Trophoblast cell (in vitro differentiated cells and primary cell): ENCODE data around the gene COMP.

ENCODE experiments used
- DNase-seq, 2 donors: peaks; one replicate each; pipeline ENCODE4 v3.0.0-alpha.2; 2016
- H2AFZ ChIP-seq: 2 replicates; pipeline ENCODE4 v1.6.1; 2013; ENCODE audit warnings: low read length, moderate library complexity, mild to moderate bottlenecking; ENCODE audit not compliant: insufficient read depth, poor library complexity
- H2AK5ac ChIP-seq: 2 replicates; pipeline ENCODE4 v1.6.1; 2013; ENCODE audit warnings: mild to moderate bottlenecking, low read length
- H2BK120ac ChIP-seq: 2 replicates; pipeline ENCODE4 v1.6.1; 2013; ENCODE audit warnings: low read length, mild to moderate bottlenecking, moderate library complexity; ENCODE audit not compliant: insufficient read depth, poor library complexity
- H2BK12ac ChIP-seq: 2 replicates; pipeline ENCODE4 v1.6.1; 2013; ENCODE audit warnings: mild to moderate bottlenecking, low read length, moderate library complexity
- H2BK5ac ChIP-seq: 2 replicates; pipeline ENCODE4 v1.6.1; 2013; ENCODE audit warnings: low read length, low read depth, moderate library complexity, mild to moderate bottlenecking; ENCODE audit not compliant: poor library complexity
- H3K14ac ChIP-seq: 2 replicates; pipeline ENCODE4 v1.6.1; 2013; ENCODE audit warnings: mild to moderate bottlenecking, low read length
- H3K18ac ChIP-seq: 2 replicates; pipeline ENCODE4 v1.6.1; 2013; ENCODE audit warnings: mild to moderate bottlenecking, low read length
- H3K23ac ChIP-seq: 2 replicates; pipeline ENCODE4 v1.6.1; 2013; ENCODE audit warnings: low read length
- H3K27ac ChIP-seq: 2 replicates; pipeline ENCODE4 v1.5.1; 2013; ENCODE audit warnings: low read depth, mild to moderate bottlenecking, inconsistent platforms, low read length, moderate library complexity
- H3K27me3 ChIP-seq: 2 replicates; pipeline ENCODE4 v1.6.1; 2013; ENCODE audit warnings: inconsistent platforms, mild to moderate bottlenecking, low read length, moderate library complexity; ENCODE audit not compliant: insufficient read depth
- H3K36me3 ChIP-seq, 2 experiments: 1 replicate in 1 of 2; 2 replicates in 1 of 2; pipeline ENCODE4 v1.6.1; 2013; ENCODE audit warnings: low read length in 2 of 2, mild to moderate bottlenecking in 2 of 2, moderate library complexity in 1 of 2; ENCODE audit not compliant: insufficient read depth in 2 of 2, control insufficient read depth in 1 of 2
- H3K4ac ChIP-seq: 2 replicates; pipeline ENCODE4 v1.6.1; 2013; ENCODE audit warnings: low read depth, mild to moderate bottlenecking, low read length, moderate library complexity
- H3K4me1 ChIP-seq, 2 experiments: 1 replicate in 1 of 2; 2 replicates in 1 of 2; pipeline ENCODE4 v1.6.1; 2013; ENCODE audit warnings: low read length in 2 of 2, mild to moderate bottlenecking in 2 of 2, moderate library complexity in 1 of 2; ENCODE audit not compliant: insufficient read depth in 2 of 2, control insufficient read depth in 1 of 2
- H3K4me2 ChIP-seq: 2 replicates; pipeline ENCODE4 v1.6.1; 2013; ENCODE audit warnings: inconsistent platforms, mild to moderate bottlenecking, low read length, moderate library complexity
- H3K4me3 ChIP-seq: 2 replicates; pipeline ENCODE4 v1.5.1; 2013; ENCODE audit warnings: mild to moderate bottlenecking, low read depth, low read length, inconsistent platforms
- H3K79me1 ChIP-seq: one replicate; pipeline ENCODE4 v1.6.1; 2013; ENCODE audit warnings: low read length
- H3K79me2 ChIP-seq: 2 replicates; pipeline ENCODE4 v1.6.1; 2013; ENCODE audit warnings: low read length, mild to moderate bottlenecking; ENCODE audit not compliant: control insufficient read depth, insufficient read depth, poor library complexity
- H3K9ac ChIP-seq: 2 replicates; pipeline ENCODE4 v1.6.1; 2013; ENCODE audit warnings: mild to moderate bottlenecking, low read length
- H3K9me3 ChIP-seq: 2 replicates; pipeline ENCODE4 v1.6.1; 2013; ENCODE audit warnings: low read depth, mild to moderate bottlenecking, control low read depth, inconsistent platforms, low read length; ENCODE audit not compliant: insufficient read depth
- H4K12ac ChIP-seq: 2 replicates; pipeline ENCODE4 v1.6.1; 2013; ENCODE audit warnings: low read depth, mild to moderate bottlenecking, low read length, moderate library complexity
- H4K8ac ChIP-seq: 2 replicates; pipeline ENCODE4 v1.6.1; 2013; ENCODE audit warnings: low read depth, mild to moderate bottlenecking, low read length, moderate library complexity
- H4K91ac ChIP-seq: one replicate; pipeline ENCODE4 v1.6.1; 2013; ENCODE audit warnings: low read depth, mild to moderate bottlenecking, low read length, moderate library complexity
- WGBS: extraction: QIAGEN DNeasy Blood & Tissue Kit; methylation state at CpG from one replicate; pipeline ENCODE4 v1.1.7; 2013; ENCODE audit warnings: missing lambda C conversion rate; ENCODE audit not compliant: insufficient read length, insufficient coverage; ENCODE audit errors: extremely low coverage; 5-methylcytosine and 5-hydroxymethylcytosine counted together

COMP gene

DNA sequence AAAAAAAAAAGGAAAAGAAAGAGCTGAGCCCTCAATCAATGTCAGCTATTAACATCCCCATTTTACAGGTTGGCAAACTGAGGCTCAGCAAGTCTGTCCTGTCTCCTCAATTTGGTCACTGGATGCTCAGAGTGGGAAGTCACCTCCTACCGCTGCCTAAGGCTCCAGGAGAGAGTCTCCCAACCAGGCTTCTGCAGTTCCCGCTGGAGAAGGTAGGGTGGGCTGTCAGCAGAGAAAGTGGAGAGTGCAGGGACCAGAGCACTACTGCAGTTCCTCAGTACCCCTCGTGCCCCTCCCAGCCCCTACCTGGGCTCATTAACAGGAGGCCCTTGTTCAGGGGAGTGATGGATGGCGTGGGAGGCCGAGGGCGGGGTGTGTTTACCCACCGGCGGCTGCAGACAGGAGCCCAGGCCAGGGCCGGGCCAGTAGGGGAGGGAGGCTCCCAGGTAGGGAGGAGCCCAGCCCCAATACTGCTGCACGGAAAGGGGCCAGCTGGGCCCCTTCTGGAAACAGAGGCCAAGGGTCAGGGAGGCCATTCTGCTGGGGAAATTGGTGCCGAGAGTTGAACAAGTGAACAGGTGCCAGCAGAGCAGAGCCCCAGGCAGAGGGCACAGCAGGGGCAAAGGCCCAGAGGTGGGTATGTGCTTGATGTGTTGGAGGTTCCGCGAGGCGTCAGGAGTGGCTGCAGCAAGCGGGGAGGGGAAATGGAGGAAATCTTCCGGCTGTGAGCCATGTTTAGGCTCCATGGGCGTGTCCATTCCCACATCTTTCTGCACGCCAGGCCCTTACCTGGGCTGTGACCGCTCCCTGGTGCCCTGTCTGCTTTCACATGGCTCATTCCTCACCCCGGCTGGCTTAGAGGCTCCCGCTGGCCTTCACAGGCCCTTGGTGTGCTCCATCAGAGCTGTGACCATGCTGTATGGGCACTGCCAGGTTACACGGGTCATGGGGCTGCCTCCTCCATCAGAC is 7.6 kb upstream of the COMP start:
- Histone ChIP-seq H3K36me3 (no peaks in the 10 kb centered on the region), H4K12ac (no peak overlapping the region), H3K18ac (no peak overlapping the region), H3K23ac (no peak overlapping the region), H2BK12ac (no peak overlapping the region), H2AFZ (no peak overlapping the region), H3K79me1 (no peaks in the 10 kb centered on the region), H3K14ac (no peak overlapping the region), H3K27ac (no peak overlapping the region), H4K8ac (no peak overlapping the region), H3K9ac (no peak overlapping the region), H3K27me3 (peaks cover 3% of the 10 kb centered on the region), H3K9me3 (peaks cover 7% of the 10 kb centered on the region), H3K4me1 (no peaks in the 10 kb centered on the region), H2BK120ac (no peak overlapping the region), H3K79me2 (no peaks in the 10 kb centered on the region), H4K91ac (no peak overlapping the region), H3K4me3 (no peak overlapping the region), H2AK5ac (no peak overlapping the region), H3K4ac (no peak overlapping the region), H2BK5ac (no peak overlapping the region), H3K4me2 (no peak overlapping the region)
- no peak for DNase-seq
- no CpG with 5 or more reads among the region's 22 CpGs for WGBS

DNA sequence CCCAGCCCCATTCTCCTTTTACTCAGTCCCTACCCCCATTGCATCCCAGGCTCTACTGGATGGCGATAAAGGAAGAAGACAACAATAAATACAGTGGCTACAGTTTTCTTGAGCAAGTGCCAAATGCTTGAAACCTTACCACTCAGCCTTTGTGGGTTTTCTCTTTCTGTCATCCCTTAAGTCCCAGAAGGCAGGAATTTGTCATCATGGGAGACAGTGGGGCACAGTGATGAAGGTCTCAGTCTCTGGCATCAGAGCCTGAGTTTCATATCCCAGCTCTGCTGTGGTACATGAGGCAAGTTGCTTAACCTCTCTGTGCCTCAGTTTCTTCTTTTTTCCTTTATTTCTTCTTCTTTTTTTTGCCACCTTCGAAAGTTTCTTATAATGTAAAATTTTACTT is 5.1 kb upstream of the COMP start:
- Histone ChIP-seq H2AK5ac (no peak overlapping the region), H3K4ac (no peak overlapping the region), H4K8ac (no peak overlapping the region), H4K91ac (no peak overlapping the region), H2BK120ac (no peak overlapping the region), H3K27me3 (peaks cover 15% of the 10 kb centered on the region), H2AFZ (no peak overlapping the region), H3K4me2 (no peak overlapping the region), H3K9ac (no peak overlapping the region), H3K4me3 (no peak overlapping the region), H3K36me3 (no peaks in the 10 kb centered on the region), H3K79me1 (no peaks in the 10 kb centered on the region), H3K27ac (no peak overlapping the region), H2BK5ac (no peak overlapping the region), H3K18ac (no peak overlapping the region), H3K4me1 (no peaks in the 10 kb centered on the region), H2BK12ac (no peak overlapping the region), H3K9me3 (peaks cover 7% of the 10 kb centered on the region), H3K23ac (no peak overlapping the region), H3K79me2 (no peaks in the 10 kb centered on the region), H3K14ac (no peak overlapping the region), H4K12ac (no peak overlapping the region)
- no peak for DNase-seq
- no CpG with 5 or more reads among the region's 2 CpGs for WGBS

GRCh38 chr19:18795540-18795939 is 4.4 kb upstream of the COMP start:
- Histone ChIP-seq H3K36me3 (no peaks in the 10 kb centered on the region), H3K79me1 (no peaks in the 10 kb centered on the region), H3K27me3 (peaks cover 22% of the 10 kb centered on the region), H2AK5ac (no peak overlapping the region), H2AFZ (no peak overlapping the region), H4K12ac (no peak overlapping the region), H3K4me3 (no peak overlapping the region), H3K79me2 (no peaks in the 10 kb centered on the region), H4K8ac (no peak overlapping the region), H3K14ac (no peak overlapping the region), H2BK5ac (no peak overlapping the region), H3K4me2 (no peak overlapping the region), H2BK120ac (no peak overlapping the region), H3K9me3 (peaks cover 3% of the 10 kb centered on the region), H3K27ac (no peak overlapping the region), H4K91ac (no peak overlapping the region), H3K9ac (no peak overlapping the region), H3K18ac (no peak overlapping the region), H3K4ac (no peak overlapping the region), H2BK12ac (no peak overlapping the region), H3K23ac (no peak overlapping the region), H3K4me1 (no peaks in the 10 kb centered on the region)
- no CpG with 5 or more reads among the region's 21 CpGs for WGBS
- DNase-seq, result peak; percentile 57 to 77

DNA sequence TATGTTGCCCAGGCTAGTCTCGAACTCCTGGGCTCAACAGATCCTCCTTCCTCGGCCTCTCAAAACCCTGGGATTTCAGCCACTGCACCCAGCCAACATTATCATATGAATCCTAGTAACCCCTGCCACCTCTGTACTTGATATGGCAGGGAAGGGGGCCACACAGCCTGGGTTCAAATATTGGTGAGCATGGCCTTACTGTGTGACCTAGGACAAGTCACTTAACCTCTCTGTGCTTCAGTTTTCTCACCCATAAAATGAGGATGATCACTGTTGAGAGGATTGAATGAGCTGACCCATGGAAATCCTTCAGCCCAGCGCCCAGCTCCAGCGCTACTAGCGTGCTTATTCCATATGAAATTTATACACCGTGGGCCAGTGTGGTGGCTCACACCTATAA is 3.6 kb upstream of the COMP start:
- no peak for DNase-seq

More for the DNA sequence above, 3.6 kb upstream of the COMP start:
- Histone ChIP-seq H2AK5ac (no peak overlapping the region), H3K79me2 (no peaks in the 10 kb centered on the region), H3K14ac (no peak overlapping the region), H3K23ac (no peak overlapping the region), H4K91ac (no peak overlapping the region), H3K27ac (no peak overlapping the region), H3K9ac (no peak overlapping the region), H3K4me3 (no peak overlapping the region), H2BK5ac (no peak overlapping the region), H2AFZ (no peak overlapping the region), H4K12ac (no peak overlapping the region), H2BK12ac (no peak overlapping the region), H2BK120ac (no peak overlapping the region), H3K36me3 (no peaks in the 10 kb centered on the region), H3K4me2 (no peak overlapping the region), H4K8ac (no peak overlapping the region), H3K18ac (no peak overlapping the region), H3K9me3 (peaks cover 3% of the 10 kb centered on the region), H3K4me1 (no peaks in the 10 kb centered on the region), H3K27me3 (peaks cover 30% of the 10 kb centered on the region), H3K79me1 (no peaks in the 10 kb centered on the region), H3K4ac (no peak overlapping the region)
- WGBS, result no CpG with 5 or more reads among the region's 6 CpGs
